ENCODE data around the gene RBM20.
"Not testable (repeated sequence)": the region's sequence is repeated elsewhere in the genome, so short reads cannot be mapped to it uniquely, and the experiment has no call there.

Gene RBM20

GRCh38 chr10:110765513-110766319 lies 121.6 kb downstream of the RBM20 start:
- Histone ChIP-seq H3K27me3 (ENCODE audit: control insufficient read depth in 1 of 2, insufficient read depth in 2 of 2, low read length in 2 of 2) (no peaks in the 10 kb centered on the region), H3K9me3 (ENCODE audit: control insufficient read depth in 2 of 2, low read length in 2 of 2) (no peaks in the 10 kb centered on the region), H3K27ac (ENCODE audit: low read length) (no peak overlapping the region), H3K9ac (ENCODE audit: low read length in 2 of 2) (no peak overlapping the region), H3K36me3 (ENCODE audit: control insufficient read depth in 2 of 2, insufficient read depth in 2 of 2, low read length in 2 of 2) (no peaks in the 10 kb centered on the region), H3K4me1 (ENCODE audit: control insufficient read depth, insufficient read depth, low read length) (no peaks in the 10 kb centered on the region), H3K4me3 (ENCODE audit: low read length in 2 of 2) (no peak overlapping the region)

- not testable (repeated sequence) for H3K27ac ChIP-seq (ENCODE audit: low read length); H3K9ac ChIP-seq (ENCODE audit: low read length in 2 of 2)
These were observed 123.5 kb downstream of the RBM20 start for GRCh38 chr10:110767601-110768000.

GRCh38 chr10:110770243-110770642 lies 126.1 kb downstream of the RBM20 start:
- Histone ChIP-seq H3K4me3 (ENCODE audit: low read length in 2 of 2) (no peak overlapping the region), H3K9me3 (ENCODE audit: control insufficient read depth in 2 of 2, low read length in 2 of 2) (no peaks in the 10 kb centered on the region), H3K4me1 (ENCODE audit: control insufficient read depth, insufficient read depth, low read length) (no peaks in the 10 kb centered on the region), H3K27me3 (ENCODE audit: control insufficient read depth in 1 of 2, insufficient read depth in 2 of 2, low read length in 2 of 2) (no peaks in the 10 kb centered on the region), H3K9ac (ENCODE audit: low read length in 2 of 2) (no peak overlapping the region), H3K27ac (ENCODE audit: low read length) (no peak overlapping the region), H3K36me3 (ENCODE audit: control insufficient read depth in 2 of 2, insufficient read depth in 2 of 2, low read length in 2 of 2) (no peaks in the 10 kb centered on the region)

More at GRCh38 chr10:110767601-110768000, 123.5 kb downstream of the RBM20 start:
- not testable (repeated sequence) for H3K4me3 ChIP-seq (ENCODE audit: low read length in 2 of 2); H3K4me1 ChIP-seq (ENCODE audit: control insufficient read depth, insufficient read depth, low read length); H3K36me3 ChIP-seq (ENCODE audit: control insufficient read depth in 2 of 2, insufficient read depth in 2 of 2, low read length in 2 of 2); H3K27me3 ChIP-seq (ENCODE audit: control insufficient read depth in 1 of 2, insufficient read depth in 2 of 2, low read length in 2 of 2); H3K9me3 ChIP-seq (ENCODE audit: control insufficient read depth in 2 of 2, low read length in 2 of 2)

- Histone ChIP-seq H3K27me3 (ENCODE audit: control insufficient read depth in 1 of 2, insufficient read depth in 2 of 2, low read length in 2 of 2) (no peaks in the 10 kb centered on the region), H3K36me3 (ENCODE audit: control insufficient read depth in 2 of 2, insufficient read depth in 2 of 2, low read length in 2 of 2) (no peaks in the 10 kb centered on the region), H3K9me3 (ENCODE audit: control insufficient read depth in 2 of 2, low read length in 2 of 2) (no peaks in the 10 kb centered on the region), H3K4me1 (ENCODE audit: control insufficient read depth, insufficient read depth, low read length) (no peaks in the 10 kb centered on the region), H3K9ac (ENCODE audit: low read length in 2 of 2) (no peak overlapping the region), H3K4me3 (ENCODE audit: low read length in 2 of 2) (no peak overlapping the region), H3K27ac (ENCODE audit: low read length) (no peak overlapping the region)
These were observed 127.3 kb downstream of the RBM20 start for GRCh38 chr10:110771486-110771885.

GRCh38 chr10:110771991-110772390 lies 127.9 kb downstream of the RBM20 start:
- no peaks in the 10 kb centered on the region for H3K36me3 ChIP-seq (ENCODE audit: control insufficient read depth in 2 of 2, insufficient read depth in 2 of 2, low read length in 2 of 2)
- no peak overlapping the region for H3K27ac ChIP-seq (ENCODE audit: low read length)
- no peaks in the 10 kb centered on the region for H3K27me3 ChIP-seq (ENCODE audit: control insufficient read depth in 1 of 2, insufficient read depth in 2 of 2, low read length in 2 of 2)
- H3K4me1 ChIP-seq (ENCODE audit: control insufficient read depth, insufficient read depth, low read length), result no peaks in the 10 kb centered on the region
- no peak overlapping the region for H3K4me3 ChIP-seq (ENCODE audit: low read length in 2 of 2)
- H3K9me3 ChIP-seq (ENCODE audit: control insufficient read depth in 2 of 2, low read length in 2 of 2), result no peaks in the 10 kb centered on the region
- H3K9ac ChIP-seq (ENCODE audit: low read length in 2 of 2), result no peak overlapping the region

- Histone ChIP-seq H3K27me3 (ENCODE audit: control insufficient read depth in 1 of 2, insufficient read depth in 2 of 2, low read length in 2 of 2) (no peaks in the 10 kb centered on the region), H3K36me3 (ENCODE audit: control insufficient read depth in 2 of 2, insufficient read depth in 2 of 2, low read length in 2 of 2) (no peaks in the 10 kb centered on the region), H3K9ac (ENCODE audit: low read length in 2 of 2) (no peak overlapping the region), H3K27ac (ENCODE audit: low read length) (no peak overlapping the region), H3K9me3 (ENCODE audit: control insufficient read depth in 2 of 2, low read length in 2 of 2) (no peaks in the 10 kb centered on the region), H3K4me3 (ENCODE audit: low read length in 2 of 2) (no peak overlapping the region), H3K4me1 (ENCODE audit: control insufficient read depth, insufficient read depth, low read length) (no peaks in the 10 kb centered on the region)
These were observed 128.4 kb downstream of the RBM20 start for GRCh38 chr10:110772454-110773025.

GRCh38 chr10:110773693-110774068 lies 129.5 kb downstream of the RBM20 start:
- H3K36me3 ChIP-seq (ENCODE audit: control insufficient read depth in 2 of 2, insufficient read depth in 2 of 2, low read length in 2 of 2), result no peaks in the 10 kb centered on the region
- H3K27ac ChIP-seq (ENCODE audit: low read length), result no peak overlapping the region
- H3K4me3 ChIP-seq (ENCODE audit: low read length in 2 of 2), result no peak overlapping the region
- no peaks in the 10 kb centered on the region for H3K4me1 ChIP-seq (ENCODE audit: control insufficient read depth, insufficient read depth, low read length)
- no peaks in the 10 kb centered on the region for H3K27me3 ChIP-seq (ENCODE audit: control insufficient read depth in 1 of 2, insufficient read depth in 2 of 2, low read length in 2 of 2)
- no peaks in the 10 kb centered on the region for H3K9me3 ChIP-seq (ENCODE audit: control insufficient read depth in 2 of 2, low read length in 2 of 2)
- no peak overlapping the region for H3K9ac ChIP-seq (ENCODE audit: low read length in 2 of 2)

- no peak overlapping the region for H3K27ac ChIP-seq (ENCODE audit: low read length)
- no peaks in the 10 kb centered on the region for H3K4me1 ChIP-seq (ENCODE audit: control insufficient read depth, insufficient read depth, low read length)
- H3K9ac ChIP-seq (ENCODE audit: low read length in 2 of 2), result no peak overlapping the region
- H3K27me3 ChIP-seq (ENCODE audit: control insufficient read depth in 1 of 2, insufficient read depth in 2 of 2, low read length in 2 of 2), result no peaks in the 10 kb centered on the region
- no peaks in the 10 kb centered on the region for H3K9me3 ChIP-seq (ENCODE audit: control insufficient read depth in 2 of 2, low read length in 2 of 2)
- no peak overlapping the region for H3K4me3 ChIP-seq (ENCODE audit: low read length in 2 of 2)
- H3K36me3 ChIP-seq (ENCODE audit: control insufficient read depth in 2 of 2, insufficient read depth in 2 of 2, low read length in 2 of 2), result no peaks in the 10 kb centered on the region
These were observed 130.2 kb downstream of the RBM20 start for GRCh38 chr10:110774069-110775019.

- no peak overlapping the region for H3K4me3 ChIP-seq (ENCODE audit: low read length in 2 of 2)
- no peaks in the 10 kb centered on the region for H3K27me3 ChIP-seq (ENCODE audit: control insufficient read depth in 1 of 2, insufficient read depth in 2 of 2, low read length in 2 of 2)
- H3K27ac ChIP-seq (ENCODE audit: low read length), result no peak overlapping the region
- no peaks in the 10 kb centered on the region for H3K9me3 ChIP-seq (ENCODE audit: control insufficient read depth in 2 of 2, low read length in 2 of 2)
- H3K36me3 ChIP-seq (ENCODE audit: control insufficient read depth in 2 of 2, insufficient read depth in 2 of 2, low read length in 2 of 2), result no peaks in the 10 kb centered on the region
- no peak overlapping the region for H3K9ac ChIP-seq (ENCODE audit: low read length in 2 of 2)
- H3K4me1 ChIP-seq (ENCODE audit: control insufficient read depth, insufficient read depth, low read length), result no peaks in the 10 kb centered on the region
These were observed 130.9 kb downstream of the RBM20 start for GRCh38 chr10:110775020-110775375.

- Histone ChIP-seq H3K4me3 (ENCODE audit: low read length in 2 of 2) (no peak overlapping the region), H3K27me3 (ENCODE audit: control insufficient read depth in 1 of 2, insufficient read depth in 2 of 2, low read length in 2 of 2) (no peaks in the 10 kb centered on the region), H3K9ac (ENCODE audit: low read length in 2 of 2) (no peak overlapping the region), H3K36me3 (ENCODE audit: control insufficient read depth in 2 of 2, insufficient read depth in 2 of 2, low read length in 2 of 2) (no peaks in the 10 kb centered on the region), H3K9me3 (ENCODE audit: control insufficient read depth in 2 of 2, low read length in 2 of 2) (no peaks in the 10 kb centered on the region), H3K4me1 (ENCODE audit: control insufficient read depth, insufficient read depth, low read length) (no peaks in the 10 kb centered on the region), H3K27ac (ENCODE audit: low read length) (no peak overlapping the region)
These were observed 131.3 kb downstream of the RBM20 start for GRCh38 chr10:110775406-110775805.
